Stomach (tissue), 4 donors: ENCODE data around the gene ADAM12.

ENCODE experiments used
- CTCF ChIP-seq, 7 experiments: fragments of 450-650 bp in 4 of 7; fragments of 200-600 bp in 3 of 7; sonication (generic) in 3 of 7; IDR thresholded peaks; one replicate each; pipeline ENCODE4 v1.5.1; 2016 to 2019; ENCODE audit warnings: antibody characterized with exemption in 7 of 7, control low read depth in 2 of 7, mild to moderate bottlenecking in 1 of 7
- EP300 ChIP-seq: sonication (generic); formaldehyde crosslinking; IDR thresholded peaks from one replicate; pipeline ENCODE4 v1.6.1; 2017; ENCODE audit warnings: antibody characterized with exemption
- POLR2A ChIP-seq, 4 donors: fragments of 450-650 bp; IDR thresholded peaks; one replicate each; pipeline ENCODE4 v1.6.1; 2016; ENCODE audit warnings: antibody characterized with exemption in 4 of 4, control low read depth in 2 of 4, mild to moderate bottlenecking in 1 of 4, moderate library complexity in 1 of 4
- POLR2AphosphoS5 ChIP-seq, 3 donors: sonication (generic); formaldehyde crosslinking; IDR thresholded peaks; one replicate each; pipeline ENCODE4 v1.6.1; 2016; ENCODE audit warnings: antibody characterized with exemption in 3 of 3

- TF ChIP-seq CTCF (IDR thresholded peaks at IDR 0.05) (no peak), POLR2A (IDR thresholded peaks at IDR 0.05) (no peak), EP300 (no peak), POLR2AphosphoS5 (IDR thresholded peaks at IDR 0.05) (no peak)
Observed at GRCh38 chr10:126294451-126294850, 93.8 kb downstream of the ADAM12 start.
